HG02642 (cell line): ENCODE data around the gene FNBP1L.
"Not testable (repeated sequence)": the region's sequence is repeated elsewhere in the genome, so short reads cannot be mapped to it uniquely, and the experiment has no call there.

ENCODE experiments used
- ATAC-seq: cut with Tn5 transposase; IDR thresholded peaks from one replicate; pipeline ENCODE4 v1.9.1; 2021; ENCODE audit warnings: mild to moderate bottlenecking; ENCODE audit not compliant: unreplicated experiment, poor library complexity

FNBP1L gene

GRCh38 chr1:93442008-93442666, 5.8 kb upstream of the FNBP1L start:
- ATAC-seq, result no peak

GRCh38 chr1:93442741-93443140, 5.2 kb upstream of the FNBP1L start:
- no peak for ATAC-seq

- no peak for ATAC-seq
Measured at GRCh38 chr1:93443454-93443853, 4.5 kb upstream of the FNBP1L start.

- no peak for ATAC-seq
Measured at GRCh38 chr1:93446837-93447451, 974 bp upstream of the FNBP1L start.

GRCh38 chr1:93448292-93448982, 519 bp downstream of the FNBP1L start:
- ATAC-seq, result peak; percentile 38

- no peak for ATAC-seq
Measured at GRCh38 chr1:93448983-93449804, 1.3 kb downstream of the FNBP1L start.

GRCh38 chr1:93450321-93450720, 2.4 kb downstream of the FNBP1L start:
- no peak for ATAC-seq

- no peak for ATAC-seq
Measured at GRCh38 chr1:93453911-93454310, 6.0 kb downstream of the FNBP1L start.

GRCh38 chr1:93459126-93459525, 11.2 kb downstream of the FNBP1L start:
- no peak for ATAC-seq

- no peak for ATAC-seq
Measured at GRCh38 chr1:93461236-93461635, 13.3 kb downstream of the FNBP1L start.

- no peak for ATAC-seq
Measured at GRCh38 chr1:93463960-93464359, 16.0 kb downstream of the FNBP1L start.

GRCh38 chr1:93465371-93466082, 17.6 kb downstream of the FNBP1L start:
- not testable (repeated sequence) for ATAC-seq

GRCh38 chr1:93467606-93468005, 19.7 kb downstream of the FNBP1L start:
- no peak for ATAC-seq

- no peak for ATAC-seq
Measured at GRCh38 chr1:93468662-93469061, 20.7 kb downstream of the FNBP1L start.

- ATAC-seq, result not testable (repeated sequence)
Measured at GRCh38 chr1:93469223-93469622, 21.3 kb downstream of the FNBP1L start.

- no peak for ATAC-seq
Measured at GRCh38 chr1:93471284-93471683, 23.4 kb downstream of the FNBP1L start.

GRCh38 chr1:93471911-93472310, 24.0 kb downstream of the FNBP1L start:
- no peak for ATAC-seq

GRCh38 chr1:93474321-93474720, 26.4 kb downstream of the FNBP1L start:
- ATAC-seq, result no peak

GRCh38 chr1:93475681-93476080, 27.8 kb downstream of the FNBP1L start:
- no peak for ATAC-seq

- ATAC-seq, result not testable (repeated sequence)
Measured at GRCh38 chr1:93479133-93479745, 31.3 kb downstream of the FNBP1L start.
